Head of caudate nucleus (tissue), 42 donors: ENCODE data around the gene HES1.
"Not testable (repeated sequence)": the region's sequence is repeated elsewhere in the genome, so short reads cannot be mapped to it uniquely, and the experiment has no call there.

Experiments
- DNase-seq, 42 donors: peaks; one replicate each; pipeline versions ENCODE4 v3.0.0 to v3.0.0-alpha.2; 2020 to 2021; ENCODE audit warnings: mixed read lengths in 7 of 42
- intact Hi-C: fragments of 100-400 bp; cut with DNase I; formaldehyde crosslinking; loops from one replicate; pipeline ENCODE4 v1.15.0; 2022

HES1 gene

GRCh38 chr3:194121891-194122631 lies 13.9 kb upstream of the HES1 start:
- intact Hi-C loops, result no loop called here
- no peak for DNase-seq

- DNase-seq, result no peak
- intact Hi-C loops, result no loop called here
Measured at GRCh38 chr3:194123726-194124125, 12.2 kb upstream of the HES1 start.

GRCh38 chr3:194124193-194124592 lies 11.8 kb upstream of the HES1 start:
- intact Hi-C loops, result no loop called here
- DNase-seq, result no peak

- intact Hi-C loops, result no loop called here
- no peak for DNase-seq
Measured at GRCh38 chr3:194125442-194125841, 10.5 kb upstream of the HES1 start.

GRCh38 chr3:194126790-194127189 lies 9.2 kb upstream of the HES1 start:
- intact Hi-C loops, result no loop called here
- no peak for DNase-seq

- no peak for DNase-seq
Measured at GRCh38 chr3:194128202-194128918, 7.6 kb upstream of the HES1 start.

GRCh38 chr3:194128919-194129295 lies 7.0 kb upstream of the HES1 start:
- intact Hi-C loops, DNase-seq: not testable (repeated sequence)

More at GRCh38 chr3:194128202-194128918, 7.6 kb upstream of the HES1 start:
- intact Hi-C loops, result no loop called here

- intact Hi-C loops, result loop anchor here (5.0 to 10.0 kb wide), 2 partner anchors 62 to 185 kb away; no protein-coding TSS in a partner anchor
- DNase-seq, result peak in 13 of 42 donors; percentile 8 to 63 (median 25)
Measured at GRCh38 chr3:194129581-194130133, 6.3 kb upstream of the HES1 start.

GRCh38 chr3:194130188-194130587 lies 5.8 kb upstream of the HES1 start:
- intact Hi-C loops, result loop anchor here (5.0 to 10.0 kb wide), 2 partner anchors 63 to 185 kb away; no protein-coding TSS in a partner anchor
- DNase-seq, result no peak

- DNase-seq, result peak in 9 of 42 donors; percentile 8 to 47 (median 33)
- intact Hi-C loops, result loop anchor here (5.0 to 10.0 kb wide), 2 partner anchors 64 to 184 kb away; no protein-coding TSS in a partner anchor
Measured at GRCh38 chr3:194130807-194131589, 5.0 kb upstream of the HES1 start.

GRCh38 chr3:194132465-194133286 lies 3.3 kb upstream of the HES1 start:
- intact Hi-C loops, result loop anchor here (5.0 to 10.0 kb wide), 2 partner anchors 65 to 182 kb away; no protein-coding TSS in a partner anchor

GRCh38 chr3:194133661-194134230 lies 2.2 kb upstream of the HES1 start:
- intact Hi-C loops, result loop anchor here (5.0 to 10.0 kb wide), 2 partner anchors 66 to 181 kb away; no protein-coding TSS in a partner anchor
- peak in 20 of 42 donors; percentile 11 to 78 (median 39) for DNase-seq

More at GRCh38 chr3:194132465-194133286, 3.3 kb upstream of the HES1 start:
- no peak for DNase-seq

GRCh38 chr3:194134231-194134756 lies 1.7 kb upstream of the HES1 start:
- intact Hi-C loops, result loop anchor here (5.0 to 10.0 kb wide), 2 partner anchors 67 to 181 kb away; no protein-coding TSS in a partner anchor
- DNase-seq, result peak in 35 of 42 donors; percentile 17 to 83 (median 47)

- intact Hi-C loops, result loop anchor here (5.0 to 10.0 kb wide), 4 partner anchors 68 to 353 kb away; no protein-coding TSS in a partner anchor
- peak; percentile 42 to 91 (median 76) for DNase-seq
Measured at GRCh38 chr3:194134757-194135515, 1.0 kb upstream of the HES1 start.

GRCh38 chr3:194135516-194135805 lies 487 bp upstream of the HES1 start:
- no peak for DNase-seq
- intact Hi-C loops, result loop anchor here (5.0 to 10.0 kb wide), 3 partner anchors 137 to 353 kb away; no protein-coding TSS in a partner anchor

- DNase-seq, result peak in 8 of 42 donors; percentile 15 to 50 (median 22)
- intact Hi-C loops, result loop anchor here (5.0 to 10.0 kb wide), 3 partner anchors 136 to 354 kb away; no protein-coding TSS in a partner anchor
Measured at GRCh38 chr3:194136519-194137007, 615 bp downstream of the HES1 start.
